SIG-M5 treated with dmso at 0.1 percent for 504 hours (cell line): ENCODE data around the gene ANK3.

Experiments used
- DNase-seq: peaks from one replicate; lab custom pipeline; 2025; ENCODE audit not compliant: unreplicated experiment; lab: John Stamatoyannopoulos, UW

Gene ANK3

DNA sequence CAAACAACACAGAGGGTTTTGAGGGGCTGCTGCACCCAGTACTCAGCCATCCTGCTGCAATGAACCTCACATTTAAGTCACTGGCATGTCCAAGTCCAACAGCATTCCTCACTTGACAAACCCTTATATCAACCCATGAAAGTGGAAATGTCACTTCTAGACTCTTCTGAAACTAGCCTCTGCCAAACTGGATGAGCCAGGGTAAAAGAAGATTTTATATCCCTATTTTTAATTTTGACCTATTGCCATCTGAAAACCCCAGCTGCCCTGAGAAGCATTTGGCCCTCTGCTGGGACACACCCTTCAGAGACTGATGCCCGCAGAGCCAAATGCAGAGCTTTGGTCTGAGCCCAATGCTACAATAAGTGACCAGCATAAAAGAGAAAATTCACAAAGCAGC is 201.1 kb downstream of the ANK3 start:
- no peak for DNase-seq

DNA sequence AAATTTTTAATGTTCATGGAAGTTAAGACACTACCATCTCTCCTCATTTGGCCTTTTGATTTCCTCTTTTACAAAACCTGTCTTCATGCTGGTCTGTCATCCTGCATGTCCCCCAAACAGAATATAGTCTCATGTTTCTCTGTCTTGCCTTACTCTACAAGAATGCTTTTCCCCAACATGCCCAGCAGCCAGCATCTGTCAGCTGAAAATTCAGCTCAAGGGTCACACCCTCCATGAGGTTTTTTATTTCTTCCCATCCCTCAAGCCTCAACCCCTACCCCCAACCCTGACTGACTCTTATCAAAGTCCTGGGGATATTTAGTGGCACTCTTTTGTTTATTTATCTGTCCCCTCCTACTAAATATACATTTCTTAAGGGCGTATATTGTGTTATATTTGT is 202.0 kb downstream of the ANK3 start:
- no peak for DNase-seq

DNA sequence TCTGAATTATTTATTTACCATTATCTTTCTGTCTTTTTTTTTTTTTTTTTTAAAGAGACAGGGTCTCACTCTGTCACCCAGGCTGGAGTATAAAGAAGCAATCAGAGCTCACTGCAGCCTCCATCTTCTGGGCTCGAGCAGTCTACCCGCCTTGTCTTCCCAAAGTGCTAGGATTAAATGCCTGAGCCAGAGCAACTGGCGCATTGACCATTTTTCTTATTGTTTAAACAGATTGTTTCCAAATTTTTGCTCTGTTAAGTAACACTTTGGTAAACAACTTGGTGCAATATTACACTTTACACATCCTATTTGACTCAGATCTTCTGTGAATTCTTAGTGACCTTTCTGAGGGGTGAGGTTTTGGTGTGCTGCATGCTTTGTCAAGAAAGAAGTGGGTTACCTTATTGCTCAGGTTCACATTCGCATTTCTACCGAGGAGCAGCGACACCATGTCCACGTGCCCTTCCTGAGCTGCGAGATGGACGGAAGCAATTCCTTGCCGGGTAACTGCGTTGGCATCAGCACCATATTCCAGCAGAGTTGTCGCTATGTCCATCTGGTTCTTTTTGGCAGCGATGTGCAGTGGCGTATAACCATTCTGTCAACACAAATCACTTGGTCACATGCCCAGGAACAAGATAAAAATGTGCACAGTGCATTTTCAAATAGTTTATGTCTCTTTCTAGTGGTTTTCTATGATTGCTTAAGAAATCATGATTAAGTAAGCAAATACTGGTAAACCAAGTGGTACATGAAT is 203.2 kb downstream of the ANK3 start:
- DNase-seq, result no peak

DNA sequence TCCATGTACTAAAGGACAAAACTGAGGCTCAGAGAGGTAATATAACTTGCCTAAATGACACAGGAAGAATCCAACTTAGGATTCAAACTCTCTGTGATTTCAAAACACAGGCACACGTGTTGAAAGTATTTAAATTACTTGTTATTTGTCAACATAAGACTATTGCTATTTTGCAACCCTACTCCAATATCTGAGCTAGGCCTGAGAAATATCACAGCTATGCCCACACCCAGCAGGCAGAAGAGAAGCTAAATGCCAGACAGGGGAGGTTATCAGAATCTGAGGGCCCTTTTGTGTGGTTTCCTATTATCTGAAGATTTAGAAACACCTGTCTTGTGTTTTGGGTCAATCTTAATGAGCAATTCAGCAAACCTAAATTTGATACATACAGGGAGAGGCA is 204.3 kb downstream of the ANK3 start:
- no peak for DNase-seq

DNA sequence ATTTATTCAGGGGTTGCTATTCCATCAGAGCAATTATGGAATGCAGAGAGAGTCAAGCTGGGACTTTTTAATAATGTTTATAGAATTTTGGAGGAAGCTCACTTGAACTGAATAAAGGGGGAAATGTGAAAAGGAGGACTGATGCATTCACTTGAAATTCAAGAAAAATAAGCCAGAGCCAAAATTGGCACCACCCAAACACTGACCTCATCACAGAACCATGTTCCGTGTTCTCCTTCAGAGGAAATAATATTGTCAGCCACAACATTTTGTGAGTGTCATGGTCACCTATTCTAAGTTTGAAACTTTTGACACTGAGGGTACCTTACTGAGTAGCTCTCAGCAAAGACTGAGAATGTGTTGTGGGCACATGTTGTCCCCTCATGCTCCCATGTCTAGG is 207.0 kb downstream of the ANK3 start:
- DNase-seq, result no peak

DNA sequence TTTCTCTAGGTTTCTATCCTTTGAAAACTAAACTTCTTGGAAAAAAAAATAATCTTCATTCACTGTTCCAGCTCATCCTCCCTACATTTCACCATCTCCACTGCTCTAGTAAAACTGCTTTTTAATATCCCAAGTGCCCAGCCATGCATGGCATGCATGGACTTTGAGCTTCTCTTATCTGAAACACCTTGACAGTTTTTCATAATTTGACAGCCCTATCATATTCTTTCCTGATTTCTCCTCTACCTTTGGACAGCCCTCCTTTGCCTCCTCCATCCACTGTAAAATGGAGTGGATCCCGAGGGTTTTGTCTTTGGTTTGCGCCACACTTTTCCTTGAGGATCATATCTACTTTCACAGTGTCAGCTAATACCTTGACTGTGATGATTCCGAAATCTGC is 212.8 kb downstream of the ANK3 start:
- DNase-seq, result no peak

DNA sequence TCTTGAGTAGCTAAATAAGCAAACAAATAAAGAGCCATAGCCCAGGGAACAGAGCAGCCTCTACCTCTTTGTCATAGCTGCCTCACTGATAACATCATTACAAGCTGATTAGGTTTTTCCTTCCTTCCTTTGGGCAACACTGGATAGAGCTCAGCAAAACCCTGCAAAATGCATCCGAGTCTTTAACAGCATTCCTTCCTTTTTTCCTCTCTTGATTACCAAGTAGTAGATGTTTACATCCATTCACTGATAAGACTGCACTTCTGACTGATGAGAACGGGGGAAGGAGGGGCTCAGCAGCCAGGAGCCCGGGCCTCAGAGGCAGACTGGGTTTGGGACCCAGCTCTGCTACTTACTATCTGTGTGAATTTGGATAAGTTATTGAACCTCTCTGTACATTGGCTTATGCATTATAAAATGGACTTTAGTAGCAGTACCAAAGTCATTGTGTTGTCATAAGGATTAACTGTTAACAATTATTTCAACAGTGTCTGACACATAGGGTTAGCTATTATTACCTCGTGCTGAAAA is 214.2 kb downstream of the ANK3 start:
- DNase-seq, result no peak

DNA sequence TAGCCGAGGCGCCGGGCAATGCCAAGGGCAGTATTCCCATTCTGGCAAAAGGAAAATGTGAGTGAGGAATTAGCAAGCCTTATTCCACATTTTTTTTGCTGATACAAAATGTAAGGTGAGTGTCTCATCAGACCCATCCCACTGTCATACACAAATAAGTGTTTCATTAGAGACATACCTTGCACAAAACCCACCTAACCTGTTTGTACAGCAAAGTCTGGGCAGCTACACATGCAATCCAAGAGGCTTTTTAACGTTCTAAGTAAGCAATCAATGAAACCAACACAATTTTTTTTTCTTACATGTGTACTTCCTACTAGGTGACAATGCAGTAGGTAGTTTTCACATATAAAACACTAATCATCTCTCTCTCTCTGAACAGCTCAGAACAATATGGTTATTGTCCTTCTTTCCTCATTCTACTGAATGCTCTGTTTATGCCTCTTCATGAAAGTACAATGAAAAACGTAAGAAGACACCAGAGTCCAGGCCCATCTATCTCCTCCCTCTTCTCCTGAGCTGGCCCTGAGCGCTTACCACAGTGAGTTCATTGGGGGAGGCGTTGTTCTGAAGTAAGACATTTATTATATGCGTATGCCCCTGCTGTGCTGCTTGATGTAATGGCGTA is 217.2 kb downstream of the ANK3 start:
- no peak for DNase-seq

DNA sequence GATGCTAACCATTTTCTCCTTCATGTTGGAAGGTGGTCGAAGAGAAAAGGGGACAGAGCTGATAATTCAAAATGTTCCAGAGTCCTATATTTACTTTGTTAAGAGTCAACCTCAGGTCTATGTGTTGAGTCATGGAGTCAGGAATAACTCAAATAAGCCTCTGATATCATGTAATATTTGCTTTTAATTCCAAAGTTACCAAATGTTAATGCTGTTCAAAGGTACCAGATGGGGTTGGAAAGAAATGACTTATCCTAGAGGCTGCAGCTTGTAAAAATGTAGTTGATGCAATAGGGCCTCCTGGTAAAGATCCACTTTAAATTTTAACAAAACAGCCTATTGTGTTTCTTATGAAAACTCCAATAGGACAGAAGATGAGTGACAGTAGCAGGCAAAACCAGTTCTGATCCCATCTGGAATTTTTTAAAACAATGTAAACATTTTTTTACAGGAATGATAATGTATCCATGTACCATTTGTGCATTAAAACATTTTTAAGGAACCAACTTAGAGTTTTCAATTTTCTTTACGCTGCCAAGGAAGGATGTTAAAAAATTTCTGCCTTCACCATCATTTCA is 218.2 kb downstream of the ANK3 start:
- DNase-seq, result no peak

DNA sequence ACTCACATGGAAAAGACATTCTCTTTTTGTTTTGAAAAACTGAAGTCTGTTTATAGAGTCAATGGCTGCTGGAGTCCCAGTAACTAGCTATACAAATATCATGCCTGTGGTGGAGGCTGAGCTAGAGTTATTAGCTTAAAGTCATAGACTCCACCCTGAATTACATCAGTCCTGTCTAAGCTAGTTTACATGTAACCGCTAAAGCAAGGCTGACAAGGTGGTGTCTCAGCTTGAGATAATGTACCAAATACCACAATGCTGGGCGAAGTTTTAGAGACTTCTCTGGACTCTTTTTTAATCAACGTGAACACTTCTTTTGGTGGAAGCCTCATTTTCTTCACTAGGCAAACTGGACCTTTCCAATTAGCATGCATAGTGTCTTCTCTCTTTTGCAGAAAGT is 219.4 kb downstream of the ANK3 start:
- DNase-seq, result no peak

DNA sequence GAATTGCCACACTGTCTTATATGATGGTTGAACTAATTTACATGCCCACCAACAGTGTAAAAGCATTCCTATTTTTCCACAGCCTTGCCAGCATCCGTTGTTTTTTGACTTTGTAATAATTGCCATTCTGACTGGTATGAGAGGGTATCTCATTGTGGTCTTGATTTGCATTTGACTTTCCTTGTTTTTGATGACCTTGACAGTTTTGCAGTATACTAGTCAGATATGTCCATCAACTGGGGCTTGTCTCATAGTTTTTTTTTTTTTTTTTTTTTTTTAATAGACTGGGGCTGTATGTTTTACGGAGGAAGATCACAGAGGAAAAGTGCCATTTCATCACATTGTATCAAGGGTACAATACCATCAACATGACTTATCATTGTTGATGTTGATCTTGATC is 220.6 kb downstream of the ANK3 start:
- DNase-seq, result no peak

DNA sequence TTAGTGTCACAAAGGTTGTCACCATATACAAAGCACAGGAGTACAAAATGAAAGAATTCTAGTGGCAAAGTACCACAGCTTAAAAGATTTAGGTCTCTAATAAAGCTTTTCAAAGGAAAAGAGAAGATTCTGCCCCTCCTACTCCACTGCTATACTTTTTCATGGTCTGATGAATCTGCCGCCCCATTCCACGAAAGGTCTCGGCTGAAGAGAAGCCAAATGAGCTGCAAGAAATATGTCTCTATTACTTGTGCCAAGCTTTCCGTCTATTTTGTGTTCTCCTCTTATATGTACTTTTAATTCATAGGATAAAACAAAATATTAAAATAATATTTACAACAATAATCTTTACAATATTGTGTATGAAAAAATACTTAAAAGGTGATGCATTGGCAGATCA is 222.6 kb downstream of the ANK3 start:
- DNase-seq, result no peak

DNA sequence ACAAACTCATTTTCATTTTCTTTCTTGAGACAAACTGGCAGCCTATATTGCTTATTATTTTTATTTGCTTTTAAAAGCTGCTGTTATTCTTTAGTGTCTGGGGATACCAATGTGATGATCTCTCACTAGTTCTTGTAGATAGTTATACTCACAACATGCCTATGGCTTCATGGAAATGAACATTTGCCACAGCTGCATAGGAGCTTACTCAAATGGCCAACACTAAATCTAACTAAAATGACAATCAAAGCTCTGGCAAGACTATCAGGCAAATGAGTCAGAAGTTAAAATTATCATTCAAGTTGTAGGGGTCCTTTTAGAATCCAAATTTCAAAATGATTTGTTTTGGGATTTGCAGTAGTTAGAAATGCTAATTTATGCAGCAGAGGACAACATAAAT is 225.9 kb downstream of the ANK3 start:
- DNase-seq, result no peak

DNA sequence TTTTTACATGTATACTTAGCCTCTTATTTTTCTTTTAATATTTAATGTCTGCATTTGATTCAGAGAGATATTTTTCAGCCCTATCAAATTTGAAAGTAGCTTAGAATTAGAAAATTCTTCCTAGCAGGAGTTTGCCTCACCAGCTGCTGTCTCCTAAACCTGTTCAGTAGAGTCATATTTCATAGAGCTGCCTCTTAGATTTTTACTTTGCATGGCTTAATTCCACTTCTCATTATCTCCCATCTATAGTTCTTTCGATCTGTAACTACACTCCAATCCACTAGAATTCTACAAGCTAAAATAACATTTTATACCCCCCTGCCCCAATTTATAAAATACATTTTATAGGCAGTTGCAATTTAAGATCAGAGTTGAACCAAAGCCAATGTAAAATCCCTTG is 227.0 kb downstream of the ANK3 start:
- DNase-seq, result no peak

DNA sequence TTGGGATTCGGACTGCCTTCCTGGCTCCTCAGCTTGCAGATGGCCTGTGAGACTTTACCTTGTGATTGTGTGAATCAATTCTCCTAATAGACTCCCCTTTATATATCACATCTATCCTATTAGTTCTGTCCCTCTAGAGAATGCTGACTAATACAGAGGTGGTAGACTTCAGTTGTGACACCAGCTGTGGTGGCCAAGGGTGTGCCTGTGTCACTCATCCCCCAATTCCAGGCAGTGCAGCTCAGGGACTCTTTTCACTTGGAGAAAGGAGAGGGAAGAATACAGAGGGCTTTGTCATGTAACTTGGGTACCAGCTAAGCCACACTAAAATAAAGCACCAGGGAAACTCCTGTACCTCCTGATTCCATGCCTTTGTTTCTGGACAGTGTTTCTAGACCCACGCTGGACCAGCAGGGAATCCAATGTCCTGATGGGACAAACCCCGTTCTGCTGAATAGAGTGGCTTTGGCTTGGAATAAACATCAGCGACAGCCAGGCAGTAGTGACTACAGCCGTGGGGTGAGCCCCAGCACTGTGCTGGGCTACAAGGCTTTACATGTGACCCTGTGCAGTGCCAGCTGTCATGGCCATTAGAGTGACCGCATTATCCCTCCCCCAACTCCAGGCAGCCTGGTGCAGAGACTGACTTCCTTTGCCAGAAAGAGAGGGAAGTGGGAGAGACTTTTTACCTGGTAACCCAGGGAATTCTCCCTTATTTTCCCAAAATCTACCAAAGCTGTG is 233.6 kb downstream of the ANK3 start:
- DNase-seq, result no peak

DNA sequence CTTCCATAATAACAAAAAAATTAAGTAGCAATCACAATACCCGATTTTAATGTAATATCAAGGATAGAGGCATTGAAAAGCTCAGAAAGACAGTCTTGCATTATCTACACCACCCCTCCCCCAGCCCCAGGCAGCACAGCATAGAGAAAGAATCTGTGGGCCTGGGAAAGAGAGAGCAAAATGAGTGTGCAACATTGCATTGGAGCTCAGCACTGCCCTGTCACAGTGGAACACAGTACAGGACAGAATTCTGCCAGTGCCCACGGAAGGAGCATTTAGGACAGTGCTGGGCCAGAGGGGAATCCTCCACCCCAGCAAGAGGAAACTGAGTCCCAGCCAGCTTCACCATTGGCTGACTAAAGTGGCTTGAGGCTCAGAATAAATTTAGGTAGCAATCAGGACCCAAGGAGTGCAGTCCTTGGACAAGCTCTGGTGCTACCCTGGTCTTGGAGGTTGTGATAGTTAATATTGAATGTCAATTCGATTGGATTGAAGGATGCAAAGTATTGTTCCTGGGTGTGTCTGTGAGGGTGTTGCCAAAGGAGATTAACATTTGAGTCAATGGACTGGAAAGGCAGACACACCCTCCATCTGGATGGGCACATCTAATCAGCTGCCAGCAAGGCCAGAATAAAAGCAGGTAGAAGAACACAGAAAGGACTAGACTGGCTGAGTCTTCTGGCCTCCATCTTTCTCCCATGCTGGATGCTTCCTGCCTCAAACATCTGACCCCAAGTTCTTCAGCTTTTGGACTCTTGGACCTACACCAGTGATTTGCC is 234.4 kb downstream of the ANK3 start:
- DNase-seq, result no peak

DNA sequence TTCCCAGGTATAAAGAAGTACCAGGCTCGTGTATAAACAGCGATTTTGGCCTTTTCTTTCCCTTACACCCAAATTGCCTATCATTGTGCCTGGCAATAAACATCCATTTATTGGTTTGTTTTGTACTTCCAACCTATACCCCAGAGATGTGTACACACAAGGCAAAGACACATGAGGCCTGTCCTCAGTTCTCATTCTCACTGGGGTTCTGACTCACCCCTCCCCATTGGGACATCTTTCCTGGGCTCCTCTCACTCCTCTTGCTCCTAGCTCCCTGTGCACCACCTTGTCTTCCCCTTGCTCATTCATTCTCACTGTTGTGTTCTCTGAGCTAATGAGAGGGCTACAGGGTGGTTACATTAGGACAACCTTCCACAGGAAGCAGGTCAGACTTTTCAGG is 240.7 kb downstream of the ANK3 start:
- no peak for DNase-seq

DNA sequence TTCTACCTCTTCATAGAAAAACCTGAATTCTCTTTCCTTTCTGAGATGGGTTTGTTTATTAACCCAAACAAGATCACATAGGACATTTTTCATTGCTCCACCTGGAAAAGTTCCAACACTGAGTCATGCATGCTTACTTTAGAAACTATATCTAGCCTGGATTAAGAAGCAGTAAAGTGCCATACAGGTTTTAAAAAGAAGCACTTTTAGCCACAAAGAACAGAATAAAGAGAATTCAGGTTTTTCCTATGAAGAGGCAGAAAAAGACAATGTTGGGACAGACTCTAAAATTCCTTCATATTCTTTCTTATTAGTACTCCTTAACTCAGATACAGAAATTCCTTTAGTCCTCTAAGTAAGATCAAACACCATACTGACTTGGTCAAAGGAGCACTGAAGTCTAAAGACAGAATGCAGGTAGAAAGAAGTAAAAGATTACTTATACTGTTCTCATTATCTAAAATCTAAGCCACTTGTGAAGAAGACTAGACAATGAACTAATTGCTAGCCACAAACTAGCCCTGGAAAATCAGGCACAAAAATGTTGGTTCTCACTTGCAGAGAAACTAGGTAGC is 241.3 kb downstream of the ANK3 start:
- no peak for DNase-seq

DNA sequence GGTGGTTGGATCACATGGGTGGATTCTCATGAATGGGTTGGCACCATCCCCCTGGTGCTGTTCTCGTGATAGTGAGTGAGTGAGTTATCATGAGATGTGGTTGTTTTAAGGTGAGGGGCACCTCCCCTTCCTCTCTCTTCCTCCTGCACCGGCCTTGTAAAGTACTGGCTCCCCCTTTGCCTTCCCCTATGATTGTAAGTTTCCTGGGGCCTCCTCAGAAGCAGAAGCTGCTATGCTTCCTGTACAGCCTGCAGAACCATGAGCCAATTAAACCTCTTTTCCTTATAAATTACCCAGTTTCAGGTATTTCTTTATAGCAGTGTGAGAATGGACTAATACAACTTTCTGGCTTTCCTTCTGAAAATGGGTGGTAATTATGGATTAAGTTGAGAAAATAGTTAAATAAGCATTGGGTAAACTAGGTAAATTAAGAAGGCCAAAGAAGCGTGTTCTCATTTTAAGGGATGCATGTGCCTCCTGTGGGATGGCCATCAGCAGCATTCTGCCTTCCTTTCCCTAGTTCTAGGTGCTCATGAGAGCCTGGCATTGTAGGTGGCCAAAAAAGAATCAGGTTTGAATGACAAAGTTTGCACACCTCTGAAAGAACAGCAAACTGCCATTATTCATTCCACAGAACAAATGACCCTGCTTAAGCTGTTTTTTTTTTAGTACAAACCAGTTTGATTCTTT is 242.0 kb downstream of the ANK3 start:
- no peak for DNase-seq

DNA sequence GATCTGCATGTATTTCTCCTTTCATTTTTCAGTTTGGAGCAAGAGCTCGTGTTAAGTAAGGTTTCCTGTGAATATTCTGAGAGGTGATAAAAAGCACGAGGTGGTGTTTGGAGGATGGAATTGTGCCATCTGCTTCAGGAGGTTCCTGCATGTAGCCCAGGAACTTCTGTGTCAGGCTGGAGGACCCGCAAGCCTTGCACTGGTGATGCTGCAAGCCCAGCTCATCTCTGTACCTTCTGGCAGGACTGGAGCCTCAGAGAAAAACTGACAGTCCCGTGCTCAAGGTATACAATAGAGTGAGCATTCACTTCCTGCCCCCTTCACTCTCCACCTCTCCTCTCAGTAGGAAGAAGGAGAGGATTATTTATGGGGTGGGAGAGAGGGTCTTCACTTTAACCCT is 242.7 kb downstream of the ANK3 start:
- no peak for DNase-seq
